AG09309 (cell line): Measurements from ENCODE around the gene PLEKHG2.

ENCODE experiments used
- DNase-seq: peaks from one replicate; pipeline ENCODE4 v3.0.0-alpha.2; 2010; ENCODE audit warnings: low read depth
- H3K4me3 ChIP-seq: 2 replicates; pipeline ENCODE4 v1.5.1; 2011; ENCODE audit warnings: mild to moderate bottlenecking, low read depth, low read length, moderate library complexity; ENCODE audit not compliant: control insufficient read depth
- TF ChIP-seq, protein P1 (sequence below): IDR thresholded peaks from 2 replicates; pipeline ENCODE4 v1.5.1; 2011; ENCODE audit warnings: mild to moderate bottlenecking, low read depth, low read length, inconsistent platforms; ENCODE audit not compliant: insufficient read depth, control insufficient read depth; ENCODE audit errors: missing control alignments

PLEKHG2 gene

DNA sequence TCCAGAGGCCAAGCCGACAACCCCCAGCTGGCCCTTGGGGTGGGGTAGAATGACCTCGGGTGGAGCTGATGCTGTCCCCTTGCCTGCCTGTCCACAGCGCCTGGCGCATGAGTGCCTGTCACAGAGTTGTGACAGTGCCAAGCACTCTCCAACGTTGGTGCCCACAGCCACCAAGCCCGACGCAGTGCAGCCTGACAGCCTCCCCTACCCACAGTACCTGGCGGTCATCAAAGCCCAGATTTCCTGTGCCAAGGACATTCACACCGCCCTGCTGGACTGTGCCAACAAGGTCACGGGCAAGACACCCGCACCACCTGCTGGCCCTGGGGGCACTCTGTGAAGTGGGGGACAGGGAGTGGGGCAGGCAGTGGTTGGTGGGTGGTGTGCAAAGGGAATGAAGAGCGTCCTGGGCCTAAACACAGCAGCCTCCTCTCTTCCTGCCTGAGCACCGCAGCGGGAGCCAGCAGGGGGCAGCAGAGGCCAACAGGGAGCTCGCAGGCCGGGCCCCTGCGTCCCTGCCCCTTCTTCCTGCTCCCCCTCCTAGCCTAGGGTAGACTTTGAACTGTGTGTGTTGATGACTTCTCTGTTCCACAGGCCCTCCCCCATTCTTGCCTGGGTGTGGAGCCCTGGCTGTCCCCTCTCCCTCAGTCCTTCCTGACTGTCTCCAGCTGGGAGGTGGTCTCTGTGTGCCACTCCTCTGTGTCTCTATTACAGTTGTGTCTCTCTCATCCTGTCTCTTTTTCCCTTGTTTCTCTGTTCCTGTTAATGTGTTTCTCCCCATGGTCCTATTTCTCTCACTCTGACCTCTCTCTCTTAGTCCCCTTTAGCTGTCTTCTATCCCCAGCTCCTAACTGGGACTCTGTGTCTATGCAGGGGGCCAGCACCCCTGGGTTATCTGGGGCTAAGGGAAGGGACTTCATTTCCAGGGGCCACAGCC, 14.8 kb upstream of the PLEKHG2 start:
- no peak for DNase-seq
- H3K4me3 ChIP-seq = no peak overlapping the region
- TF ChIP-seq, protein P1, sequence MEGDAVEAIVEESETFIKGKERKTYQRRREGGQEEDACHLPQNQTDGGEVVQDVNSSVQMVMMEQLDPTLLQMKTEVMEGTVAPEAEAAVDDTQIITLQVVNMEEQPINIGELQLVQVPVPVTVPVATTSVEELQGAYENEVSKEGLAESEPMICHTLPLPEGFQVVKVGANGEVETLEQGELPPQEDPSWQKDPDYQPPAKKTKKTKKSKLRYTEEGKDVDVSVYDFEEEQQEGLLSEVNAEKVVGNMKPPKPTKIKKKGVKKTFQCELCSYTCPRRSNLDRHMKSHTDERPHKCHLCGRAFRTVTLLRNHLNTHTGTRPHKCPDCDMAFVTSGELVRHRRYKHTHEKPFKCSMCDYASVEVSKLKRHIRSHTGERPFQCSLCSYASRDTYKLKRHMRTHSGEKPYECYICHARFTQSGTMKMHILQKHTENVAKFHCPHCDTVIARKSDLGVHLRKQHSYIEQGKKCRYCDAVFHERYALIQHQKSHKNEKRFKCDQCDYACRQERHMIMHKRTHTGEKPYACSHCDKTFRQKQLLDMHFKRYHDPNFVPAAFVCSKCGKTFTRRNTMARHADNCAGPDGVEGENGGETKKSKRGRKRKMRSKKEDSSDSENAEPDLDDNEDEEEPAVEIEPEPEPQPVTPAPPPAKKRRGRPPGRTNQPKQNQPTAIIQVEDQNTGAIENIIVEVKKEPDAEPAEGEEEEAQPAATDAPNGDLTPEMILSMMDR = peak; percentile 98

- DNase-seq = no peak
- H3K4me3 ChIP-seq = no peak overlapping the region
- TF ChIP-seq, protein P1 = no peak
These were observed 14.1 kb upstream of the PLEKHG2 start for GRCh38 chr19:39398297-39398864.

DNA sequence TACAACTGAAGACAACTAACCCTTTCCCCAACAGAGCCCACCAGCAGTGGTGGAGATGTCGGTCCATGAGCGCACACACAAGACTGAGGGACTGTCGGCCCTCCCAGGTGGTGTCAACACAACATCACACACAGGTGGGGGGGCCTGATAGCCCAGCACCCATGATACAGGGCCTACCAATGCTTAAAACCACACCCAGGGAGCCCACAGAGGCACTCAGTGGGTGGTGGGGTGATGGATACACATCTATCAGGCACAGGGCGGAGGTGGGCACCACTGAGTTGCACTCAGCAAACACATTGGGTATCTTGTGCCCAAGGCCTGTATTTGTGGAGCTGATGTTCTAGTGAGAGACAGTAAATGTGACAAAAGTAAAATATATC, 12.8 kb upstream of the PLEKHG2 start:
- DNase-seq = no peak
- no peak overlapping the region for H3K4me3 ChIP-seq
- TF ChIP-seq, protein P1 = no peak

DNA sequence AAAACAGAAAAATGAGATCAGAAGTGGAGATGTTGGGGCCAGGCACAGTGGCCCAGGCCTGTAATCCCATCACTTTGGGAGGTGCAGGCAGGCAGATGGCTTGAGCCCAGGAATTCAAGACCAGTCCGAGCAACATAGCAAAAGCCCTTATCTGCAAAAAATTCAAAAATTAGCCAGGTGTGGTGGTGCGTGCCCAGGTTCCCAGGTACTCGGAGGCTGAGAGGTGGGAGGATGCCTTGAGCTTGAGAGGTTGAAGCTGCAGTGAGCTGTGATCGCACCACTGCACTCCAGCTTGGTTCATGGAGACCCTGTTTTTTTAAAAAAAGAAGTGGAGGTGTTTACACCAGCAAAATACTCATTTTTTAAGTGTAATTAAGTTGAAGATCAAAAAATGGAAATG, 12.4 kb upstream of the PLEKHG2 start:
- TF ChIP-seq, protein P1 = no peak
- H3K4me3 ChIP-seq = no peak overlapping the region
- DNase-seq = no peak

DNA sequence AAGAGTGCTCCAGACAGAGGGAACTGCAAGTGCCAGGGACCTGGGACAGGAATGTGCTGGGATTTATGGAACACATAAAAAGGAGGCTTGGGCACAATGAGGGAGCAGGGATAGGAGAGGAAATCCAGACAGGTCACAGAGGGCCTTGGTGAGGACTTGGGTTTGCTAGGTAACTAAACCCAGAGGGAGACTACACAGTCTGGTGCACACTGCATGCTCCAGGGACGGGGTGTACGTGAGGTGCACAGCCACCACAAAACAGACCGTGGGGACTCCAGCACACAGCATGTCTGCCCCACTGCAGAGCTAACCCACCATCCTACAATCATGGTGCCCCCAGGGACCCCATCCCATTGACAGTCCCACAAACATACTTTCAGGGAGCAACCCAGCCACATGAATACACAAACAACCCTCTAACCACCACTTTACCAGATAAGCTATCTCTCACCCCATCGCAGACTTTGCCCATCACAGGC, 11.4 kb upstream of the PLEKHG2 start:
- no peak overlapping the region for H3K4me3 ChIP-seq
- DNase-seq = no peak
- TF ChIP-seq, protein P1 = no peak

- DNase-seq = no peak
- H3K4me3 ChIP-seq = no peak overlapping the region
- TF ChIP-seq, protein P1 = no peak
These were observed 10.7 kb upstream of the PLEKHG2 start for GRCh38 chr19:39401549-39402345.
